AG04450 (cell line): Measurements from ENCODE around the gene LDB2. TPM values are rescaled to one million over a fixed set of nuclear protein-coding genes. Genes with fewer than 3 reads are reported as not detected.
A peak's percentile ranks its signal among the peaks of the same experiment; 100 is the strongest.

Experiments
- CTCF ChIA-PET: fragments of 300-600, 350-600 bp; formaldehyde crosslinking; extraction: SDS; loops from one replicate; lab custom pipeline; 2022; ENCODE audit warnings: antibody characterized with exemption, inconsistent platforms; lab: Charles Lee
- POLR2A ChIA-PET: fragments of 350-600 bp; formaldehyde crosslinking; extraction: SDS; loops from one replicate; lab custom pipeline; 2021; ENCODE audit warnings: antibody characterized with exemption, inconsistent platforms; lab: Yijun Ruan, JAX
- DNase-seq: peaks from one replicate; pipeline ENCODE4 v3.0.0-alpha.2; 2011; ENCODE audit warnings: low read depth, low spot score
- H3K27ac ChIP-seq: one replicate; pipeline ENCODE4 v1.5.1; 2012; ENCODE audit warnings: low read depth, low read length, control low read depth
- H3K27me3 ChIP-seq: one replicate; pipeline ENCODE4 v1.6.0; 2012; ENCODE audit warnings: low read length; ENCODE audit not compliant: control insufficient read depth, insufficient read depth
- H3K4me3 ChIP-seq: 2 replicates; pipeline ENCODE4 v1.5.1; 2011; ENCODE audit warnings: mild to moderate bottlenecking, low read depth, low read length, control low read depth
- H3K9me3 ChIP-seq: 2 replicates; pipeline ENCODE4 v1.5.1; 2012; ENCODE audit warnings: low read length; ENCODE audit not compliant: control insufficient read depth, insufficient read depth
- CTCF ChIP-seq: IDR thresholded peaks from 2 replicates; pipeline ENCODE4 v1.5.1; 2011; ENCODE audit warnings: low read depth, low read length, control low read depth, inconsistent platforms
- polyA plus RNA-seq: library from polyadenylated mRNA; depleted of rRNA; stranded (reverse); fragments of >200 nt; gene quantifications from 2 replicates; pipeline ENCODE4 v1.2.3, GENCODE V29; 2011

The LDB2 gene
- polyA plus RNA-seq, 1 experiment = 180 TPM

- DNase-seq = peak; percentile 26
- no peaks in the 10 kb centered on the region for H3K27me3 ChIP-seq
- H3K4me3 ChIP-seq = peak overlapping the region; percentile 11
- no peak for TF ChIP-seq CTCF
- POLR2A ChIA-PET = no interaction called here
- CTCF ChIA-PET = no interaction called here
- no peak overlapping the region for H3K27ac ChIP-seq
- H3K9me3 ChIP-seq = peaks cover 3% of the 10 kb centered on the region; the same call in 1 of the 2 replicates
Observed at GRCh38 chr4:16721613-16722291, 176.7 kb downstream of the LDB2 start.

DNA sequence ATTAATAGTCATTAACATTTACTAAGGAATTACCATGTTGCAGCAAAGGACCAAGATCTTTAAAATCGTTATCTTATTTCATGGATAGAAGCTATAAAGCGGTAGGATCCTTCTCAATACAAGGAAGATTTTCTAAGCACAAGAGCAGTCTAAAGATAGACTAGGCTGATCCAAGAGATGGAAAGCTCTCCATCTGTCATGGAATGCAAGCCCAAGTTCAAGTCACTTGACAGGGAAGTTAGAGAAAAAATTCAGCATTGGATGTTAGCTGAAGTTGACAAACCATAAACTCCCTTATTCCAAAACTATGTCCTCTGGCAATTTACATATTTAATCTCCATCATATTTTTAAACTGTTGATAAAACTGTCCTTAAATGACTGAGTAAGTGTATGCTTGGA, 177.7 kb downstream of the LDB2 start:
- H3K27me3 ChIP-seq = no peaks in the 10 kb centered on the region
- TF ChIP-seq CTCF = no peak
- CTCF ChIA-PET = interaction anchor here (0.6 kb wide), 1 partner anchor 103 kb away, joined by 3 read pairs; no protein-coding TSS in a partner anchor
- peaks cover 3% of the 10 kb centered on the region; the same call in 1 of the 2 replicates for H3K9me3 ChIP-seq
- POLR2A ChIA-PET = no interaction called here
- no peak for DNase-seq
- H3K4me3 ChIP-seq = no peak overlapping the region
- H3K27ac ChIP-seq = no peak overlapping the region

- Histone ChIP-seq H3K4me3 (no peak overlapping the region), H3K27ac (no peak overlapping the region), H3K27me3 (no peaks in the 10 kb centered on the region), H3K9me3 (no peaks in the 10 kb centered on the region)
- POLR2A ChIA-PET = no interaction called here
- CTCF ChIA-PET = interaction anchor here (1.6 kb wide), 1 partner anchor 607 kb away, joined by 11 read pairs; no protein-coding TSS in a partner anchor
- DNase-seq = no peak
- no peak for TF ChIP-seq CTCF
Observed at GRCh38 chr4:16717266-16717970, 181.0 kb downstream of the LDB2 start.

DNA sequence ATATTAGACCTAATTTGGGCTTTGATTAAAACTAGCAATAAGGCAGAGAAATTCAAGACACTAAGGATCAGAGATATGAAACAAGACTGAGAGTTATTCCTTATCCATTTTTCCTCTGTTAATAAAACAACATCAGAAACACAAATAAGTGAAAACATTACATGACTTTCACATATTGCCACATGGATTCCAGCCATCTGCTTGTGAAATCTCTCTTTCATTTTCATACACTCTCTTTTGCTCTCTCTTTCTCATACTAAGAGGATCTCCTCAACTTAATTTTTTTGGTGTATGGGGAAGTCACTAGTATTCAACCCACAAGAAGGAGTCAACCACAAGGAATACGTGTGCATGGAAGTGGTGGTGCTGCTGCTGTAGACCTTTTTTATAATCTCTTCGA, 183.0 kb downstream of the LDB2 start:
- no peak for DNase-seq
- POLR2A ChIA-PET = no interaction called here
- H3K27ac ChIP-seq = no peak overlapping the region

More for the DNA sequence above, 183.0 kb downstream of the LDB2 start:
- no peak overlapping the region for H3K4me3 ChIP-seq
- CTCF ChIA-PET = no interaction called here
- no peak for TF ChIP-seq CTCF
- no peaks in the 10 kb centered on the region for H3K27me3 ChIP-seq
- H3K9me3 ChIP-seq = no peaks in the 10 kb centered on the region
